GM19193 (cell line): Measurements from ENCODE around the gene ADAMTSL1.

Experiments
- POLR2A ChIP-seq: IDR thresholded peaks from 4 replicates; pipeline ENCODE4 v1.6.1; 2011; ENCODE audit not compliant: insufficient read depth, insufficient read length; ENCODE audit errors: extremely low read depth

The ADAMTSL1 gene

DNA sequence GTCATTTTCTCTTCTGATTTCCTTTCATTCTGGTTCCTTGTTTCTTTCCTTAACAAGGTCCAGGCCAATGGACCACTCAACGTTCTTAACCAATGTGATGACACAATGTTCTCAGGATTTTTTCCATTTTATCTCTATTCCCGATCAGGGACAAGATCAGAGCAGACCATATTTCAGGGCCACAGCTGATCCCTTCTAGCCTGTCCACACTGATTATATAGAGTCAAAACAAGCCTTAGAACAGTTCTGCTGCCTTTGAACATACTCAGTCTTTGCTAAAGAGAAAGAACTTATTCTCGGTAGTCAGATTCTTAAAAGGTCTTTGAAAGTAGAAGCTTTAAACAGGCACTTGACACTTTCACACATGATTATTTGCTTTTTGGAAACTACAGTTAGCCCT is 188.4 kb downstream of the ADAMTSL1 start:
- no peak for TF ChIP-seq POLR2A

DNA sequence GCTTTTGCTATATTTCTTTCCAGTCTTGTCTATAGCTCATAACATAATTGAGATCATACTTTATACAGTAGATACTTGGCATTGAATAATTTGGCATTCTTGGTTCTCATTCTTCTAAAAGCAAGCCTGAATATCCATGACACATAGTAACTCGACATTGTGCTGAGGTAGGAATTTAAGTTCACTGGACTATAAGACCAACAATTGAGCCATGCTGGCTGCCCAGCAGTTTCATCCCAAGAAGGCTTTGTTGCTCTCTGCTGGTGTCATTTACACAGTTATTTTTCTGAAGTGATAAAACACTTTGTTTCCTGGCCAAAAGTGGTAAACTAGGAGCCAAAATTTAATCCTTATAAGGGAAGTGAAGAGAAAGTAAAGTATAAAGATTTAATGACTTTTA is 192.0 kb downstream of the ADAMTSL1 start:
- no peak for TF ChIP-seq POLR2A

DNA sequence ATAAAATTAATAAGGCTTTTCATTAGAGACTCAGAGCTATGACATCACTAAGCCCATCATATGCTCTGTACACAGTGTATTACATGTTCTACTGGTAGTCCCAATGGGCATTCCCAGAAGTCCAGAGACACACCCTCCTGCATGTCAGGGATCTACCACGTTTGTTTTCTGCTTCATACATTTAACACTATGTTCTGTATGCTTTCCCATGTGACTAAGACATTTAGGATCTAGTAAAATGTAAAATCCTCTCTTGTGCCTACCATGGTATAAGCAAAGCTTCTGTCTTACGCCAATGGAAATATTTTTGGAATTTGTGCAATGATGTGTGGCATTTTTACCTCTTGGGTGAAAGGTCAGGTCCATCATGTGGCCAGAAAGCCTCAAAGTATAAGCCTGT is 192.4 kb downstream of the ADAMTSL1 start:
- no peak for TF ChIP-seq POLR2A

DNA sequence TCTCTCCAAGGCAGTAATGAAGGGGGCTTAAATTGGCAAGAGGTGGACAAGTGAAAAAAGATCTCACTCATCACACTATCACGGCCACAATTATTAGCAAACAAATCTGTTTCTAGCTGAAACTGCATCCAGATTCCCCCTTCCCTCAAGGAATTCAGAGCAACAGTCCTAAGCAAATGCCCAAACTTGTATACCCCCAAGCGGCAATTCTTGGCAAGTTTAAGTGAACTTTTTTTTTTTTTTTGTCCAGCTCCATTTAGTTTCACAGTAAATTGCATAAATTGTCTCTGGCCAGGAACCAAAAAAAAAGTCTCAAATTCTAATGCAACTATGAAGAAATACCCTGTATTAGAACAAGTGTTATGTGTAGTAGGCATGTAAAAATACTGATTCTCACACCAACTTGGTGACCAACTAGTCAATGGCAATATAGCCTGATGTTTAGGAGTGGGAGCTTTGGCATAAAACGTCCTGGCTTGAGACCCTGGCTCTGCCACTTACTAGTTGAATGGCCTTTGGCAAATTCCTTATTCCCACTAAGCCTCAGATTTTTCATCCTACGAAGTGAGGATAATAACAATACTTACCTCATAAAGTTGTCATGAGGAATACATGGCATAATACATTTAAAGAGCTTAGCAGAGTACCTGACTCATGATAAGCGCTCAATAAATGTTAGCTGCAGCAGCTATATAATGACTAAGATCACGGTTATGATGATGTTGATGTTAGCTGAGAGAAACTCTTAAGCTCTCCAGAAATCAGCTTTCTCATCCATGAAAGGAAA is 193.2 kb downstream of the ADAMTSL1 start:
- TF ChIP-seq POLR2A, result no peak

DNA sequence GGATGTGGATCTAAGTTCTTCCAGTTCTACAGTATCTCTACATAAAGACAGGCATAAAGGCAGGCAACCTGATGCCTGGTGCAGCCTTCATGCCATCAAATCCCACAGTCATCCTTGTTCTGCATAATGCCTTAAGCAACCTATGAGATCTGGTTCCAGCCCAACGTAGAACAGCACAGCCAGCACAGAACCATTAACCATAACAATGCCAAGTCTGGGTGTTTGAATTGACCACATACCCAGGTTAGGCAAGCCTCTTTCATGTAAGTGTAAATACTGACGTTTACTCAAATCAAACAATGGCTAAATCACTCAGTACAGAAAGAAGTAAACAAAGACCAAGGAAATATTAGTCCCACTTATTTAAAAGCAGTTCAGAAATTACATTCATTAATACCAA is 195.0 kb downstream of the ADAMTSL1 start:
- no peak for TF ChIP-seq POLR2A

DNA sequence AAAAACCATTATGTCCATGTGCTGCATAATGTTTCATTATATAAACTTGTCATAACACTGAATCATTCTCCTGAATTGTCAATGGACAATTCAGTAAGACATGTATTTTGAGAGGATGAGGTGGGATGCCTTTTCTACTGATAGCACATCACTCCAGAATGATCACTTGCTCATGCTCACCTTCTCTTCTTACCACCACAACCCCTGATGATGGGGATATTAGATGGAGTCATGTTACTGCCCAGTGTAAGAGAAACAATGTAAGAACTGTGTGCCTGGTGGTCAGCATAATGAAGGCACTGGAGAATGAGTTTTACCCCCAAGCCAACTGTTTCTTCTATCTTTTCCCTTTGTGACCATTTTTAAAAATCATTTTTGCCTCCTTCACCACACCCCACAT is 198.8 kb downstream of the ADAMTSL1 start:
- TF ChIP-seq POLR2A, result no peak

DNA sequence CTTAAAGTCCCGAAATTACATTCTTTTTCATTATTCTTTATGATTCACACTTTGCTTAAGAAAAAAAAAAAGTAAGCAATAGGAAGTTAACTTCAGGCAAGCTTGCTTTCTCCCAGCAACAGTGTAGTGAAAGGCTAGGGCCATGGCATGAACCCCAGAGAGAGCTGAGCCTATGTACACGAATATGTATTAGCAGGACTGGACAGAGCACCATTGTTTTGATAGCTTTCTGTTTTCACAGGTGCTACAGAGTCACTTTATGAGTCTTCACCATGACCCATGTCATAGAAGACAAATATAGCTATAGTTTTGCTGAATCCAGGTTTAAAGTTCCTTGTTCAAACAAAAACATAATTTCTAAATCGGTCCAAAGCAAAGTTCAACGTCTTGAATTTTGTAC is 199.2 kb downstream of the ADAMTSL1 start:
- no peak for TF ChIP-seq POLR2A

DNA sequence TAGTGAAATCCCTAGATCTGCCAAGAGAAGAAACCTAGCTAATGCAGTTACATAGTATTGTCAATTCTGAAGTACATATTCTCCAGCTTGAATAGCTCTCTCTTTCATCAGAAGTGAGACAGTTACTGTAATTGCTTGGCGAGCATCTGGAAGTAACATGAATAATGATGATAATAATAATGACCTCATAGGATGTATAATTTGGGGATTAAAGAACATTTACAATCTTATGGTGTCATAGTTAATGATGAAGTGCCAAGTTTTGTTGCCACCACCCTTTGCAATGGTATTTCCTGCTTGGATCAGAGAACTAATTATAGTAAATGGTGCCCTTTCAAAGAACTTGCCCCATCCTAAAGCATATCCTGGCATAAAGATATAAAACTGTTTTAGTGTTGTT is 201.4 kb downstream of the ADAMTSL1 start:
- TF ChIP-seq POLR2A, result no peak

DNA sequence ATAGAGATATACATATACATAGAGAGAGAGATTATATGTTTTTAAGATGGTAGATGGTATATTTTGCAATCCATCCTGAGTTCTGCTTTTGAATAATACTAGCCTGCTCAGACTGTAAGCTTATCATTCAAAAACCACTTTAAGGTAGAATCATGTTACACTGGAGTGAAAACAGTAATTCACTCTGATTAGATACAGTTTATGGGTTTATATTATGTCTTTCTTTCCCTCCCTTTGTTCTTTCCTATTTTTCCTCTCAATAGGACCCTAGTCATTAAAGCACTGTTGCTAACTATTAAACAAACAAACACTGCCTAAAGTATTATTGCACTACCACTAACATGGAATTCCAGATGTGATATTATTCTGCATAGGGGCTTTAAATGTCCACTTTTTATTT is 202.0 kb downstream of the ADAMTSL1 start:
- no peak for TF ChIP-seq POLR2A

DNA sequence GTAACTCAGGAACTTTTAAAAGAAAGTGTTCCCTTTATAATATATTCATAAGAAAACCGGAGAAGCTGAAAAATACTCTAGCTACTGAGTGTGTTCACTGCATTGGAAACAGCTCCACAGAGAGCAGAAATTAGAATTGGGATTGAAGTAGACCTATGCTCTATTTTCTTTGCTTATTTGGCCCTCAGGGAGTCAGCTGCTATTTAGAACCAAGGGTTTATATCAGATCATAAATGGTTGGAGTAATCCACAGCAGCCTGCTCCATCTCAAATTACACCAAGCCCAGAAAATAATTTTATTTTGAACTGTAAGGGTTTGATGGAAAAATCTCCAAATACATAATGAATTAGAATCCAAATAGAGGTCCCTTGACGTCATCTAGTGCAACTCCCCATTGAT is 202.6 kb downstream of the ADAMTSL1 start:
- no peak for TF ChIP-seq POLR2A

DNA sequence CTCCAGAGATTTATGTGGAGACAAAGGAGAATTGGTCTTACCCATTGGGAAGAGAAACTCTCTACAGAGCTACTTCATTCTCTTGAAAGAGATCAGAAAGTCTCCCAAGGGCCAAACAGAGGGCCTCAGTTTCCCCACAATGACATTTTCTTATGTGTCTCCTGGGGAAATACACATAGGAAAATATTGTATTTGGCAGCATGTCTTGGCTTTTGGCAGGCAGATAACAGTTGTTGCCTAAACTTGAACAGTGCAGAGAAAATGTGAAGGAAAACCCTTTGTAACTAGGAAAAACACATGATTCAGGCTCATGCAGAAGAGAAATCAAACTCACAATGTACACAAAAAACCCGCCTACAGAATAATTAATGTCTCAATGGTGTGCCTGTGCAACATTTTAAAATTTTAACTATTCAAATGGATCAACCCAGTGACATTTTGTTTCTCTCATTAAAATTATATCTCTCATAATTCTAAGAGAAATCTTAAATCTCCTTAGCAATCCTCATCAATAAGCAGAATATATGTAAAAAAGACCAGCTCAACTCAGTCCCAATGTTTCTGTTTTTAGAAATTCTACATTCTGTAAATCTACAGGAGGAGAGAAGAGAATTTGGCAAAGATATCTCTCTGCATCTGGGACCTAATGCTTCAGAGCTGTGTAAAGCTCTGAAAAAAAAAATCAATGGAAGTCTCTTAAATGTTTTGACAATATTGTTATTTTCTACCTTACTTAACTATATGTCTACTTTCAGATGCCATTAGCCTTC is 205.1 kb downstream of the ADAMTSL1 start:
- no peak for TF ChIP-seq POLR2A

DNA sequence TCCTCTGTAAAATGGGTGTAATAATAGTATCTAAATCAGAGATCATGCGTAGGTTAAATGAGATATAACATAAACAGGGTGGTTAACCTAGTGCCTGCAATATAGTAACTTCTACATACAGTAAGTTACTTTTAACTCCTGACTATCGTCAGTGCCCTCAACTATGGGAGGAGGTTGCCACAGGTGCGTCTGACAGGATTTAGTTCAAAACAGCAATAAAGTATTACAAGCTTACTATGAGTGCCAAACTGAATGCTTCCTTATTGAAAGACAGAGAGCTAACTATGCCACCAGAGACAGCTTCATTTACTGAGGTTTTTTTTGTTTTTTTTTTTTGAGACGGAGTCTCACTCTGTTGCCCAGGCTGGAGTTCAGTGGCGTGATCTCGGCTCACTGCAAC is 209.0 kb downstream of the ADAMTSL1 start:
- no peak for TF ChIP-seq POLR2A

DNA sequence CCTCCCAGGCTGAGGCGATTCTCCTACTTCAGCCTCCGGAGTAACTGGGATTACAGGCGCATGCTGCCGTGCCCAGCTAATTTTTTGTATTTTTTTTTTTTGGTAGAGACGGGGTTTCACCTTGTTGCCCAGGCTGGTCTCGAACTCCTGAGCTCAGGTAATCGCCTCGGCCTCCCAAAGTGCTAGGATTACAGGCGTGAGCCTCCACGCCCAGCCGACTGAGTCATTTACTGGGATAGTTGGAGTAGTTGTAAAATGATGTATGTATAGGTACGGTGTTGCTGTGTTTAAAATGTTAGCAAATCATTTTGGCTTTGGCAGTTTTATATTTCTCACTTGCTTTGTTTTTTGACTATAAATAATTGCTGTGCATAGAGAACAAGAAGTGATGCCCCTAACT is 209.4 kb downstream of the ADAMTSL1 start:
- no peak for TF ChIP-seq POLR2A

DNA sequence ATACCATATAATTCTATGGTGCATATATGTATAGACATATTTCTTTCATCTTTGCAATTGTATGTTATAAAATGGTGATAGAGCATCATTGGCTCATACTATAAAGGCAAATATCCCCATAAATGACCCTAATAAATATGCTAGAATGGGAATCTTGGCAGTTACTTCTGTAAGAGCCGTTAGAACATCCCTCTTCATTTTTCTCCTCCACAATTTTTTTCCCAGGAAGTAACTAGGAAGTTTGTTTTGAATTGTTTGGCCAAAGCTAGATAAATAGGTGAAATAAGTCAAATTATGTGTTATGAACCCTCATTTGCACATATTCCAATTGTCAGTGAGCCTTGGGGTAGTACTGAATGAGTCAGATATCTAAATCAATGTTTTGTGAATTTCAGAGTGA is 209.9 kb downstream of the ADAMTSL1 start:
- TF ChIP-seq POLR2A, result no peak

DNA sequence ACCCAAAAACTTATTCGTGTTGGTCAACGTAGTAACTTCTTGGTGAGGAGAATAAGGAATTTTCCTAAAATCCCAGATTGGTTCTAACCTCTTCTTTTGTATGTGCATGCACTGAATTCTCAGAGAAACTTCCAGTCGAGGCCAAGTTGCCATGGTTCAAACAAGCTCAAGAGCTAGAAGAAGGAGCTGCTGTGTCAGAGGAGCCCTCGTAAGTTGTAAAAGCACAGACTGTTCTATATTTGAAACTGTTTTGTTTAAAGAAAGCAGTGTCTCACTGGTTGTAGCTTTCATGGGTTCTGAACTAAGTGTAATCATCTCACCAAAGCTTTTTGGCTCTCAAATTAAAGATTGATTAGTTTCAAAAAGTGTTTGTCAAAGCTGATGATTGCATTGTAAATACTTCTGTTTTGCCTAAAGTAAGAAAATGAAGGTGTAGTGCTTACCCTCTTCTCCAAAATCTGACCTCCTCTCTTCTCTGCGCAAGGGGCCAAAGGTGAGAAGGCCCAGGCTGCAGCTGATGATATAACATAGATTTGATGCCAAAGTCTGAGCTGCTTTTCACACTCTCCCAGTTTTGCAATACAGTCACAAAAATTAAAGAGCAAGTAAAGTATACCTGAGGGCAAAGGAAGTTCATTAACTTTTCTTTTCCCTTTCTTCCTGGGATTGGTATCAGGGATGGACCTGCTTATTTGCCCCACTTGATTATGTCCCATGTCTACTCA is 210.8 kb downstream of the ADAMTSL1 start:
- no peak for TF ChIP-seq POLR2A
